Progenitor cell of endocrine pancreas (in vitro differentiated cells): Measurements from ENCODE around the gene SEMA3F. TPM values are rescaled to one million over a fixed set of nuclear protein-coding genes. Genes with fewer than 3 reads are reported as not detected.

Experiments used
- DNase-seq: peaks from one replicate; pipeline ENCODE4 v3.0.0; 2021; ENCODE audit warnings: low spot score; ENCODE audit not compliant: unreplicated experiment
- H3K27ac Mint-ChIP-seq: 2 replicates; pipeline ENCODE4 v1.8.0; 2021; ENCODE audit warnings: mild to moderate bottlenecking, moderate library complexity, mixed read lengths
- H3K27me3 Mint-ChIP-seq: 2 replicates; pipeline ENCODE4 v1.8.0; 2021; ENCODE audit warnings: mixed read lengths
- H3K36me3 Mint-ChIP-seq: 2 replicates; pipeline ENCODE4 v1.8.0; 2022; ENCODE audit warnings: mixed read lengths; ENCODE audit not compliant: insufficient read depth
- H3K4me1 Mint-ChIP-seq: 2 replicates; pipeline ENCODE4 v1.8.0; 2021; ENCODE audit warnings: low read depth, mixed read lengths
- H3K4me3 Mint-ChIP-seq: 2 replicates; pipeline ENCODE4 v1.8.0; 2021; ENCODE audit warnings: low read depth, mild to moderate bottlenecking, moderate library complexity, mixed read lengths
- H3K9me3 Mint-ChIP-seq: 2 replicates; pipeline ENCODE4 v1.8.0; 2021; ENCODE audit warnings: low read depth, mixed read lengths
- CTCF ChIP-seq: fragments of 200-600 bp; sonication (generic); IDR thresholded peaks from one replicate; pipeline ENCODE4 v1.5.0; 2021; ENCODE audit warnings: antibody characterized with exemption, mild to moderate bottlenecking; ENCODE audit not compliant: unreplicated experiment
- total RNA-seq: library from RNA; stranded (reverse); gene quantifications from 2 replicates; pipeline ENCODE4 v1.2.1, GENCODE V29; 2021

Gene SEMA3F
- total RNA-seq, 1 donor from 2014 or later = 23.6 TPM

GRCh38 chr3:50190936-50191660 lies 36.0 kb downstream of the SEMA3F start, which contains the start of gene GNAT1:
TSS of gene GNAT1 (plus strand) at chr3:50191610. CDS start at chr3:50191726, 116 bp downstream.
- peaks cover 5% of the 10 kb centered on the region for H3K27me3 Mint-ChIP-seq
- no peak for DNase-seq
- peaks cover 3% of the 10 kb centered on the region for H3K4me1 Mint-ChIP-seq
- no peak within 1 kb of the TSS for H3K27ac Mint-ChIP-seq
- no peak for TF ChIP-seq CTCF
- no peak within 1 kb of the TSS for H3K4me3 Mint-ChIP-seq
- no peaks in the 10 kb centered on the region for H3K9me3 Mint-ChIP-seq
- no peaks in the 10 kb centered on the region for H3K36me3 Mint-ChIP-seq

DNA sequence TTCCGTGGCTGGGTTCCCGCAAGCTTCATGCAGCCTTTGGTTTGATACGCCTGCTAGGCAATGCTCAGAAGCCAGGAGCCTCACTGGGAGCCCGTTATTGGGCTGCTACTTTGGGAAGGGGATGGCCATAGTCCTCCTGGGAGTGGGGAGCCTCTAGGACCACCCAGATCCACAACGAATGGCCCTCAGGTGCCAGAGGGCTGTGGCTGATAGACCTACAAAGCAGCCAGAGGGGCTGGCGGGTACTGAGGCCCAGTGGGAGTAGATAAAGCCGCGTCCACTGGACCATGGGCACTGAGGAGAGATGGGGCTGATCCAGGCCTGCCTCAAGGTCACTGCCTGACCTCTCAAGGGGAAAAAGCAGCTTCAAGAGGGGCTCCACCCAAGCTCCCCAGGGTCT lies 37.0 kb downstream of the SEMA3F start:
- Mint-ChIP-seq H3K4me3 (no peak overlapping the region), H3K27ac (no peak overlapping the region), H3K9me3 (no peaks in the 10 kb centered on the region), H3K27me3 (peaks cover 12% of the 10 kb centered on the region), H3K4me1 (peaks cover 3% of the 10 kb centered on the region), H3K36me3 (no peaks in the 10 kb centered on the region)
- no peak for DNase-seq
- no peak for TF ChIP-seq CTCF

DNA sequence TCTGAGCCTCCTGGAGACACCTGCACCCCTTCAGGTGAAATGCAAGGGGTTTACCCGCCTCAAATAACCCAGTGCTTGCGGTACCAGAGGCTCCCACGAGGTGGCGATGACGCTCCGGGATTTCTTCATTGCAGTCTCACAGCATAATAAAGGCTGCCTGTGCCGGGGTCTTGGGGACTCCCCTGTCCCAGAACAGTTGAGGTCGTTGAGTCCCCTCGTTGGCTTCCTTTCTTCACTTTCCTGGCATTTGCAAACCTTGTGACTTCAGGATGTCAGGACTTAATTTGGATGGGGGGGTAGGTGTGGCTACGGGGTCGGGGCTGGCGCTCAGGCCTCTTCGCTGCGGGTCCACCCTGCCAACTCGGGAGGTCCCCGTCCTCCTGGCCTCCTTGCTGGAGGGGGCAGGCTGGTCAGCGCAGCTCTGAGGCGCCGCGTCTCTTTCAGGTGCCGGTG lies 37.6 kb downstream of the SEMA3F start:
- Mint-ChIP-seq H3K9me3 (no peaks in the 10 kb centered on the region), H3K36me3 (no peaks in the 10 kb centered on the region), H3K27me3 (peaks cover 18% of the 10 kb centered on the region), H3K4me3 (no peak overlapping the region), H3K27ac (no peak overlapping the region), H3K4me1 (peaks cover 3% of the 10 kb centered on the region)
- DNase-seq = peak; percentile 87
- peak; percentile 88 for TF ChIP-seq CTCF

DNA sequence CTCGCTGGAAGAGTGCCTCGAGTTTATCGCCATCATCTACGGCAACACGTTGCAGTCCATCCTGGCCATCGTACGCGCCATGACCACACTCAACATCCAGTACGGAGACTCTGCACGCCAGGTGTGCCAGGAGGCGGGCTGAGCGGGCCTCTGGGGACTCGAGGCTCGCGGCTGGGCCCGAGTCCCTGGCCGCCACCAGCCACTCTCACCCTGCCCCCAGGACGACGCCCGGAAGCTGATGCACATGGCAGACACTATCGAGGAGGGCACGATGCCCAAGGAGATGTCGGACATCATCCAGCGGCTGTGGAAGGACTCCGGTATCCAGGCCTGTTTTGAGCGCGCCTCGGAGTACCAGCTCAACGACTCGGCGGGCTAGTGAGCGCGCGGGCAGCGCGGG lies 38.2 kb downstream of the SEMA3F start:
- Mint-ChIP-seq H3K9me3 (no peaks in the 10 kb centered on the region), H3K4me3 (no peak overlapping the region), H3K27ac (no peak overlapping the region), H3K4me1 (peaks cover 3% of the 10 kb centered on the region), H3K27me3 (peaks cover 18% of the 10 kb centered on the region), H3K36me3 (no peaks in the 10 kb centered on the region)
- TF ChIP-seq CTCF = no peak
- DNase-seq = no peak

GRCh38 chr3:50193746-50194127 lies 38.6 kb downstream of the SEMA3F start:
- no peak overlapping the region for H3K4me3 Mint-ChIP-seq
- DNase-seq = no peak

More at GRCh38 chr3:50193746-50194127, 38.6 kb downstream of the SEMA3F start:
- Mint-ChIP-seq H3K4me1 (peaks cover 3% of the 10 kb centered on the region), H3K27ac (no peak overlapping the region), H3K9me3 (no peaks in the 10 kb centered on the region), H3K27me3 (peaks cover 18% of the 10 kb centered on the region), H3K36me3 (no peaks in the 10 kb centered on the region)
- TF ChIP-seq CTCF = no peak
